HT-29 (cell line): ENCODE results near the gene SRRM3. TPM values are rescaled to one million over a fixed set of nuclear protein-coding genes. Genes with fewer than 3 reads are reported as not detected.
"Not testable (repeated sequence)": the region's sequence is repeated elsewhere in the genome, so short reads cannot be mapped to it uniquely, and the experiment has no call there.

Experiments
- DNase-seq: peaks from one replicate; pipeline ENCODE4 v3.0.0-alpha.2; 2015; ENCODE audit warnings: low spot score
- total RNA-seq: library from RNA; depleted of rRNA; stranded (reverse); fragments of >200 nt; shearing (Covaris generic); gene quantifications from 2 replicates; pipeline ENCODE4 v1.2.3, GENCODE V29; 2014

Gene SRRM3
- total RNA-seq, 1 experiment from 2014 or later: 0.05 TPM

DNA sequence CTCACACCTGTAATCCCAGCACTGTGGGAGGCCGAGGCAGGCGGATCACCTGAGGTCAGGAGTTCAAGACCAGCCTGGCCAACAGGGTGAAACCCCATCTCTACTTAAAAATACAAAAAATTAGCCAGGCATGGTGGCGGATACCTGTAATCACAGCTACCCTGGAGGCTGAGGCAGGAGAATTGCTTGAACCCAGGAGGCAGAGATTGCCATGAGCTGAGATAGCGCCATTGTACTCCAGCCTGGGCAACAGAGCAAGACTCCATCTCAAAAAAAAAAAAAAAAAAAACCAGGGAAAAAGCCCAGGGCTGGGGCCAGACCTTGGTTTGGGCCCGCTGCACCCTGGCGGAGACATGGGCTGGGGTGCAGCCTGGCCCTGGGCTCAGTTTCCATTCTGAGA, 110.1 kb downstream of the SRRM3 start:
- not testable (repeated sequence) for DNase-seq

- peak; percentile 99 for DNase-seq
These were observed 112.5 kb downstream of the SRRM3 start for GRCh38 chr7:76314042-76314721.

DNA sequence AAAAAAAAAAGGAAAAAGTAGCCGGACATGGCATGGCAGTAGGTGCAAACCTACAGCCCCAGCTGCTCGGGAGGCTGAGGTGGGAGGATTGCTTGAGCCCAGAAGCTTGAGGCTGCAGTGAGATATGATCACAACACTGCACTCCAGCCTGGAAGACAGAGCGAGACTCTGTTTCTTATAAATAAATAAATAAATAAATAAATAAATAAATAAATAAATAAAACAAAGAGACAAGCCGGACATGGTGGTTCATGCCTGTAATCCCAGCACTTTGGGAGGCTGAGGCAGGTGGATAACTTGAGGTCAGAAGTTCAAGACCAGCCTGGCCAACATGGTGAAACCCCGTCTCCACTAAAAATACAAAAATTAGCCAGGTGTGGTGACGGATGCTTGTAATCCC, 113.0 kb downstream of the SRRM3 start:
- not testable (repeated sequence) for DNase-seq

DNA sequence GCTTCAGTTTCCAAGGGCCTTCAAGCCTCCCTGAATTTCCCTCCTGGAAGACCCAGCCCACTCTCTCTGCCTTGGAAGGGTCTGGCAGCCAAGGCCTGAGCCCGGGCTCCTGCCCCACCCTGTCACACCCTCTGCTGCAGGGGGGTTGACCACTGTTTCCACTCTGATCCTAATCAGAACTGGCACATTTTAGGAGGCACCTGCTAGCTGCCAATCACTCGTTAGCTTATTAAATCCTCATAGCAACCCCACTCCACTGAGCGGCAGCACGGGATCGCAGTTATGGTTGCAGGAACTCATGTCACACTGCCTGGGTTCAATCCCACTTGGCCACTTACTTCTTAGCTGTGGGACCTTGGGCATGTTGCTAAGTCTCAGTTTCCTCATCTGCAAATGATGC, 113.7 kb downstream of the SRRM3 start:
- DNase-seq: no peak

DNA sequence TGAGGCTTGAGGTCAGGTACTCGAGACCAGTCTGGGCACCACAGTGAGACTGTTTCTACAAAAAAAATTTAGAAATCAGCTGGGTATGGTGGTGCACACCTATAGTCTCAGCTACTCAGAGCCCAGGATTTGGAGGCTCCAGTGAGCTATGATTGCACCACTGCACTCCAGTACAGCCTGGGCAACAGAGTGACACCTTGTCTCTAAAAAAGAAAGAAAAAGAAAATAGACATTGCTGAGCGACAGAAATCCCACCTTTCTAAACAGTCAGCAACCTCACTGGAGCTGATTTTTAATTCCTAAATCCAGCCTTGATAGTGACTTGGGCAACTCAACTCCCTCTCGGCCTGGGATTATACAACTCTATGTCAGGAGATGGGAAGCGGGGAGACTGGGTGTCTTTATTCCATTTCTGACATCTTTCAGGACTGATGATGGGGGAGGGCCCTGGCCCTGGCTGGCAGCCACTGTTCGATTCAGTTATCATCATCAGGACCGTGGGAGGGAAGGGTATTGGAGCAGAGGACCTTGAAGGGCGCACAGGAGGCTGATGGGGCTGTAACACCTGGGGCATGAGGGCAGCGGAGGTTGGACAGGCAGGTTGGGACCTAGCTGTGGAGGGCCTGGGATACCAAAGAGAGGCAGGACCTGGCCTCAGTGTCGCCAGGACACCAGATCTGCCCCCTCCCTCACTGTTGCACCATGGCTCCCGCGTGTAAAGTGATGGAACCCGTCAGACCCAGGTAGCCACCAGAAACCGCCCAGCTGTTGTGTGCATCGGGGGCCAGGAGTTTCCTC, 115.5 kb downstream of the SRRM3 start:
- DNase-seq: no peak

DNA sequence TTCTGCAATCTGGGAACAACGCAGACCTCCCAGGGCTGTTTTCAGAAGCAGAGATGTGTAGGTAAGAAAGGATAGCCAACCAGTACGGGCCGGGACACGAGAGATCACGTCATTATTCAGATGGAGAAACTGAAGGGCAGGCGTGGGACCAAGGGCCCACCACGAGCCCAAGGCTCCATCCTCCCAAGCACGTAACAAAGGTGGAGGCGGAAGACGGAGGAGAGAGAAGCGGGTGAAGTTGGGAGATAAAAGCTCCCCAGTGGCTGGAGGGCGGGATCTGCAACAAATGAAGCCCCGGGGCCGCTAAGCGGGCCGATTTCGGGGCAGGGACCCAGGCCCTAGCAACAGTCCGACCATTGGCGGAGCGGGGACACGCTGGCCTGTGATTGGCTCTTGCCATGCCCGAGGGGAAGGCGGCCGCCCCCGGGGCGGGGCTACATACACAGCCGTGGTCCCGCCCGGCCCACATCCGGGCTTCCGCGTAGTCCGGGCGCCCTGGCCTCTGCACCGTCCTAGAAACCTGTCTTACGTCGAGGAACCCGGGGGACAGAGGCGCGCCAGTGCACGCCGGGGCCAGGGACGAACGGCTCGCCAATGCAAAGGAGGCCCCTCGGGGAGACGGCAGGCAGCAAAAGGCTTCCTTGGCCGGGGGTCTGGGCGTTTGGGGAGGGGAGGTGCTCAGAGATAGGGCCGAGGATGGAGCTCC, 116.2 kb downstream of the SRRM3 start:
- peak; percentile 98 for DNase-seq

GRCh38 chr7:76318488-76319353, 117.0 kb downstream of the SRRM3 start:
- DNase-seq: peak; percentile 87

DNA sequence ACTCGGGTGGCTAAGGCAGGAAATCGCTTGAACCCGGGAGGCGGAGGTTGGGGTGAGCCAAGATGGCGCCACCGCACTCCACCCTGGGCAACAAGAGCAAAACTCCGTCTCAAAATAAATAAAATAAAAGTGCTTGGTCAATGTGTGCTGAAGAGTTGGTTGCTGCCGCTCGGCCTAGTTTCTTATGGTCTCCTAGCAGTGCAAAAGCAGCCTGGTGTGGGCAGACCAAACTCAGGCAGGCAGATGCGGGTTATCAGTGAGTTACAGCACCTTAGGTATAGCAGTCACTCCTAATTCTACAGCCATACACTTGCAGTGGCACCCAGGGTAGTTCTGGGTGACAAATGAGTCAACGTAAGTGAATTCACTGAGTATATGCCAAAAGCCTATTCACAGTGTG, 123.4 kb downstream of the SRRM3 start:
- DNase-seq: no peak

DNA sequence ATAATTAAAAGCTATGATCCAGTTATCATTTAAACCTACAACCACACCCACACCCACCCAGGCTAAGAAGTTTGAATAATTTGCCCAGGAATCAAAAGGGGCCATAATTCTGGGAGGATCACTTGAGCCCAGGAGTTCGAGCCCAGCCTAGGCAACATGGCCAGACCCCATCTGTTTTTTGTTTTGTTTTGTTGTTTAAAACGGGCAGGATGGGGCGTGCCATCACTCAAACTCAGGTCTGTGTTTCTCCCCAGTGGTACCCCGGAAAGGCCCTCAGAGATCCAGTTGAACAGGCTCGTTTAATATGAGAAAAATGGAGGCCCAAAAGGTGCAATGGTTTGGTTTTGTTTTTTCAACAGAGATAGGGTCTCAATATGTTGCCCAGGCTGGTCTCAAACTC, 124.1 kb downstream of the SRRM3 start:
- DNase-seq: no peak

GRCh38 chr7:76326646-76327233, 125.0 kb downstream of the SRRM3 start:
- DNase-seq: no peak

- no peak for DNase-seq
These were observed 125.9 kb downstream of the SRRM3 start for GRCh38 chr7:76327610-76328009.

GRCh38 chr7:76328389-76328788, 126.7 kb downstream of the SRRM3 start:
- no peak for DNase-seq

GRCh38 chr7:76329479-76329878, 127.8 kb downstream of the SRRM3 start:
- DNase-seq: no peak

DNA sequence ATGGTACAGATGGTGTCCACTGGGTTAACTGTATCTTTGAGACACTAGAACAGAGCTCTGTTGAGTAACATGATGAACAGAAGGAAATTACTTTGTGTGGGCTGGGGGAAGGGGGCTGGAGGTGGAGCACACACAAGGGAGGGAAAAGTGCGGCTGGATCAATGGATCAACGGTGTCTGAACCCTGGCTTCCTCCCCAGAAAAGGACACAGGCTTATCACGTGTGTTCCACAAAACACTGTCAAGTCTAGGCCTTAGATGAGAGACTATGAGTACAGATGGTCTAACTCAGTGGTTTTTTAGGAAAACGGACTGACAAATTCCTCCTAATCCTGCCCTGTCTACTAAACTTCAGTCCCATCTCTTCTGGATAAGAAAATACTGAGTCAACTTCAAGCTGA, 128.6 kb downstream of the SRRM3 start:
- no peak for DNase-seq

- DNase-seq: no peak
These were observed 129.0 kb downstream of the SRRM3 start for GRCh38 chr7:76330673-76331072.

DNA sequence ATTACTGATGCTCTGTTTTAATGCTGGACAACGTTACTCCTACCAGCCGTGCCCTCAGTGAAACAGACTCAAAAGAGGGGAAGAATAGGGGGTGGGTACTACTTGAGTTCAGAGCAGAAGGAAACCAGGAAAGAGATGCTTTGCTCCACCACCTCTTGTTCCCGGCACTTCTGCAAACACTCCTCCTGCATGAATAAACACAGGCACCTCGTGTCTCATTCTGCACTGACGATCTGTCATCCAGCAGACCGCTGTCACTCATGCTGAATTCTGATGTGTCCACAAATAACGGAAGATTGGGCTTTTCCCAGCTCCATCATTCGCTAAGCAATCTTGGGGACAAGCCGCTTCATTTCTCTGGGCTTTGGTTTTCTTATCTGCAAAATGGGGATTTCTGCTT, 130.4 kb downstream of the SRRM3 start:
- no peak for DNase-seq

DNA sequence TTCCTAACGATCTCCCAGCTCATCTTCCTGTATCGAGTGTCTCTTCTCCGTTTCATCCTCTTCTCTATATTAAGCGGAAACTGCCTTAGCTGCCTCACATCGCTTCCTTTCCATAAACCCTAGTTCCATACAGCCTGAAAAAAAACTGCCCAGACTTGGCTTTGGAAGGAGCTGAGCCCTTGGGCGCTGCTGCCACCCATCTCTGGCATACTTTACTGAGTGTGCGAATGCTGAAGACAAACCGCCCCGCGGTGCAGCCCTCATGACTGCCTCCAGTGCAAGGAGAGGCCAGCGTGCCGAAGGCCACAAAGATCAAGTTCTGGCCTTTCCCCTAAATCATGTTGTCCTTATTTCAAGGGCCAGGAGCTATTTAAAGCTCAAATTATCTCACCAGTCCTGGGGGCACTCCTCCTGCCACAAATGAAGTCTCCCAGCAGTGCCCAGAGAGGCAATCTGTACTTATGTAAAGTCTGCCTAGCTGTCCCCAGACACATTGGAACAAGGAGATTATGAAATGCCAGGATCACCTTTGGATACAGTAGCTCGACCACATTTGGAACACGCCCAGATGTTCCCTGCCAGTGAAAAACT, 131.9 kb downstream of the SRRM3 start:
- no peak for DNase-seq

GRCh38 chr7:76334320-76334967, 132.7 kb downstream of the SRRM3 start:
- DNase-seq: no peak

DNA sequence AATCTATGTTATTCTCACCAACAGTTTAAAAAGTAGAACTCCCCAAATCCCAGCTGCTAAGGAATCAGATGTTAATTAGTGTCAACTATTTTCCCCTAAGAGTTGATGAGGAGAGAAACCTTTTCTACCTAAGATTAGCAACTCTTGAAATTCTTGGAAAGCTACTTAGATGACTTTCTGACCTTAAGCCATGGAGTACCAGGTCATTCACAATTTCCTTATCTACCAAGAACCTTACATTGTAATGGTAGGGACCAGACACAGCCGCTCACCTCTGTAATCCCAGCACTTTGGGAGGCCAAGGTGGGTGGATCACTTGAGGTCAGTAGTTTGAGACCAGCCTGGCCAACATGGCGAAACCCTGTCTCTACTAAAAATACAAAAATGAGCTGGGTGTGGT, 133.7 kb downstream of the SRRM3 start:
- DNase-seq: not testable (repeated sequence)

- no peak for DNase-seq
These were observed 134.4 kb downstream of the SRRM3 start for GRCh38 chr7:76336094-76336493.
